ENCODE results near the gene DNAJC11.
"Not testable (repeated sequence)": the region's sequence is repeated elsewhere in the genome, so short reads cannot be mapped to it uniquely, and the experiment has no call there.

The DNAJC11 gene

DNA sequence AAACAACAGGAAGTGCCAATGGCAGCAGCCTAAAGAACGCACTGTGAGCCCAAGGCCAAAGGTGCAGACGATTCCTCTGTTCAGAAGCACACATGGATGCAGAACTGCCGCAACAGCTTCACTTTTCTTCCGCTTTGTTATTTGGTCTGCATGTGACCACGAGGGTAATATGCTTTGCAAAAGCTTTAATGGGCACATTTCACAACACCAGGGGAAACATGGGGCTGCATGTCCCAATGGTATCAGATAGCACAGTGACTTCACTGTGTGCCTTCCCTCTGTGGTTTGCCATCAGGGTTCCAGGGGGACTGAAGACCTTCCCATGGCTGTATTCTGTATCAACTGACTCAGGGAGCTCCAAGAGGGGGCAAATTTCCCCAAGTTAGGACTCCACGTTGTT is 48.6 kb downstream of the DNAJC11 start:
- DNase-seq (ENCODE audit: low read depth in 3 of 3), result no peak

DNA sequence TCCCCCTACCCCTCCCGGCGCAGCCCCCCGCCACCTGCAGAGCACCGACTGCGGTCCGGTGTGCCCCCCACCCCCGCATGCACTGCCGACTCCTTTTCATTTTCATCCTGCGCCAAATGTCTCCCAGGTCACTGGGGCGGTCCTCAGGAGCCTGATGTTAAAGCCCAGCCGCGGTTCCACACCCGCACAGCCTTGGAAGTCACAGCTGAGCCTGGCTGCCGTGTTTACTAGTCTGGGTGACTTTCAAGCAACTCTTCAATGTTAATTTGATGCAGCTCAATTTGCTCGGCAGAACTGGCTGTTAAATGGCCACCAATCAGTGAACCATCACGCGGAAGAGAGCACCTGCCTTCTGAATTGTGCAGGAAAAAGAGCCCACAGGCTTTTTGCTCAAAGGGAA is 49.7 kb downstream of the DNAJC11 start:
- no peak for DNase-seq (ENCODE audit: low read depth in 3 of 3)

DNA sequence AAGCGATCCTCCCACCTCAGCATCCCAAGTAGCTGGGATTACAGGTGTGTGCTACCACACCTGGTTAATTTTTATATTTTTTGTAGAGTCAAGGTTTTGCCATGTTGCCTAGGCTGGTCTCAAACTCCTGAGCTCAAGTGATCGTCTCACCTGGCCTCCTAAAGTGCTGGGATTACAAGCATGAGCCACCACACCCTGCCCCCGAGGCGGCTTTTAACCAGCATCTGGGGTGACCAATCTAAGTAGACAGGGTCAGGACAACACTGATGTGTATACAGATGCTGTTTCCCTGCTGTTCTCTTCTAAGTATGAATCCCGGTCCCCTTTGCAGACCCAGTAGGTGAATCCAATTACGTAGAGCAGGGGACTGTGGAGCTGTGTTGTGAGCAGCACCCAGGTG is 53.1 kb downstream of the DNAJC11 start:
- no peak for DNase-seq (ENCODE audit: low read depth in 3 of 3)

GRCh38 chr1:6646499-6647148 is 55.0 kb downstream of the DNAJC11 start:
- DNase-seq (ENCODE audit: low read depth in 3 of 3), result no peak

DNA sequence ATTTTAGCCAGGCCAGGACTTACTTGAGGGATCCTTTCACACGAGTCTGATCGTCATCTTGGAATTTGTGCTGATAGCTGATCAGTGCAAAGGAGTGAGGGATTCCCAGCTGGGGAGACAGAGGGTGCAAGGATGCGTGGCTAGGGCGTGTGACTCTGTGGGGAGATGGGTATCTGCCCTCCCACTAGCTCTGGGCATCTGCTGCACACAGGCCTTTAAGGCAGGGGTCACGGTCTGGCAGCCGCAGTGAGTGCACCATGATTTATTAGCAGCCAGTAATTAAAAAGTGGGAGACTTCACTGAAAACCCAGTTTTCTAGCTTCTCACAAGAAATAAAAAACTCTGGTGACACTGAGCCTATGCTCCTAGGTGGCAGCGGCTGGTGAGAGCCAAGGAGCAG is 56.6 kb downstream of the DNAJC11 start:
- DNase-seq (ENCODE audit: low read depth in 3 of 3), result no peak

GRCh38 chr1:6640867-6641266 is 60.7 kb downstream of the DNAJC11 start:
- DNase-seq (ENCODE audit: low read depth in 3 of 3), result not testable (repeated sequence)

- no peak for DNase-seq (ENCODE audit: low read depth in 3 of 3)
Measured at GRCh38 chr1:6638226-6638625, 63.4 kb downstream of the DNAJC11 start.

- DNase-seq (ENCODE audit: low read depth in 3 of 3), result no peak
Measured at GRCh38 chr1:6637770-6638169, 63.8 kb downstream of the DNAJC11 start.

- not testable (repeated sequence) for DNase-seq (ENCODE audit: low read depth in 3 of 3)
Measured at GRCh38 chr1:6636778-6637177, 64.8 kb downstream of the DNAJC11 start.

- no peak for DNase-seq (ENCODE audit: low read depth in 3 of 3)
Measured at GRCh38 chr1:6635910-6636760, 65.5 kb downstream of the DNAJC11 start.

DNA sequence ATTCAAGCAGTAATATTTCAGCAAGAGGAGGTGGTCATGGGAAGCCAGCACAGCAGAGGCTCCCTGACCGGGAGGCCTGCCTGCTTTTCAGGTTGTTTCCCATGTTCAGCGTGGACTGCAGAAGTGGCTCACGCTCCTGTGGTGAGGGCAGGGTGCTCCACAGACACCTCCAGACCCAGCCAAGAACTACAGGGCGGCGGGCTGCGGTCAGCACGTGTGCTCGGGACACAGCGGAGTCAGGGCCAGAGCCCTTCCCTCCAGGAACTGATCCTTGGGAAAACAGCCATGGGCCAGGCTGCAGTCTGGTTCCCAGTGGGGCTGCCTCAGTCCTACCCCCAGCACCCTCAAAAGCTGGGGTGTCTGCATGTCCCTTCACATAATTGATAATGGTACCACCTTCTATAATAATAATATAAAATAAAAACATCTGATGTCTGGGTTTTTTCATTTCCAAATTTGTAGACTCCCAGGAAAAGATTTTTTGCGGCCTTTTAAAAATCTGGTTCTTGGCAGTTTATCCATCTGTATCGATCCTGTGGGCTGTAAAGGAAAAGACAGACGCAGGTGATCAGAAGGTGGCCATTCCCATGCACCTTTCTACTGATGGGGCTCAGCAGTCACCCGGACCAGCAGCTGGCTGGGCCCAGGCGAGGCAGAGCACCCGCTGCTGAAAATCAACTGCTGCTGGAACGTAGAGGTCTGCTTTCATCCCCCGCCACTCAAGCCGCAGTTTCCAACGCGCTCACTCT is 66.3 kb downstream of the DNAJC11 start:
- no peak for DNase-seq (ENCODE audit: low read depth in 3 of 3)

GRCh38 chr1:6634371-6635052 is 67.1 kb downstream of the DNAJC11 start:
- peak in 2 of 3 experiments; percentile 15 to 40 for DNase-seq (ENCODE audit: low read depth in 3 of 3)

GRCh38 chr1:6632588-6633514 is 68.8 kb downstream of the DNAJC11 start:
- no peak for DNase-seq (ENCODE audit: low read depth in 3 of 3)

GRCh38 chr1:6631058-6631457 is 70.6 kb downstream of the DNAJC11 start:
- no peak for DNase-seq (ENCODE audit: low read depth in 3 of 3)

- DNase-seq (ENCODE audit: low read depth in 3 of 3), result no peak
Measured at GRCh38 chr1:6630027-6630426, 71.6 kb downstream of the DNAJC11 start.

DNA sequence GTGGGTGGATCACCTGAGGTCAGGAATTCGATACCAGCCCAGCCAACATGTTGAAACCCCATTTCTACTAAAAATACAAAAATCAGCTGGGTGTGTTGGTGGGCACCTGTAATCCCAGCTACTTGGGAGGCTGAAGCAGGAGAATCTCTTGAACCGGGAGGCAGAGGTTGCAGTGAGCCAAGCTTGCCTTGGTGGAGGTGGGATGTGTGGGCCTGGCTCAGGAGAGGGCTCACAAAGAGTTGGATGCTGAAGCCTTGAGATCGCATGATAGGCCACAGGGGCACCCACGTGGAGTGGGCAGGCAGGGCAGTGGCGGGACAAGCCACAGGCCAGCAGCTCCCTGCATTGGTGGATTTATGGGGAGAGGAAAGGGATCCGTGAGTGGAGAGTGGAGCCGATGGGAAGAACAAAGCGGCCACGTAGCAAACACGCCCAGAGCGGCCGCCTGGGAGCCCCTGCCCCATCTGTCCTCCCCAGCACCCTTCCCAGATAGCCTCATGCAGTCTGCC is 72.6 kb downstream of the DNAJC11 start:
- no peak for DNase-seq (ENCODE audit: low read depth in 3 of 3)

DNA sequence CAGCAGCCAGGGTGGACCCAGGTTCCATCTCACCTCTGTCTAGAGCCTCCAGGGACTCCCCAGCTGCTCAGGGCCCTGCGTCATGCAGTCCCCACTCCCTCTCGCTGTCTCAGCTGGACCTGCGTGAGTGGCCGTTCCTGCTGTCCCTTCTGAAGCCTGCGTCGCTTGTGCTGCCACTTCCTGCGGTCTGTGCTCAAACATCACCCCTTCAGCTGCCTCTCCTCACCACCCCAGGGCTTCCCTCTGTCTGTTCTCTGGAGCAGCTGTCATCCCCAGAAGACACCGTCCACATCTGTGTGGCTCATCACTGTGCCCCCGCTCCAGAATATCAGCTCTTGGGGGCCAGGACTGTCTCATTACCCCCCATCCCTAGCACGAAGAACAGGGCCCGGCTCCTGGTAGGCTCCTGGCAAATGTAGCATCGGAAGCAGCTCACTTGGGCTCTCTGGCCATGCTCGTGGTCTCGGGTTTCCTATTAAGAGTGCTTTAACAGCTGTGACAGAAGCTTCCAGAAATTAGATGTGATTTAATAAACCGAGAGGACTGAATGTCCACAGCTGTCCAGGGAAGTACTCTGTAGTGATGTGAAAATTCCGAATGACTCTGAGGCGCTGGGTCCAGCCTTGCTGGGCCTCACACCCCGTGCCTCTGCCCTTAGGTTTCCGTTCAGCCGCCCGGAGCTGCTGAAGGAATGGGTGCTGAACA is 73.6 kb downstream of the DNAJC11 start:
- no peak for DNase-seq (ENCODE audit: low read depth in 3 of 3)

DNA sequence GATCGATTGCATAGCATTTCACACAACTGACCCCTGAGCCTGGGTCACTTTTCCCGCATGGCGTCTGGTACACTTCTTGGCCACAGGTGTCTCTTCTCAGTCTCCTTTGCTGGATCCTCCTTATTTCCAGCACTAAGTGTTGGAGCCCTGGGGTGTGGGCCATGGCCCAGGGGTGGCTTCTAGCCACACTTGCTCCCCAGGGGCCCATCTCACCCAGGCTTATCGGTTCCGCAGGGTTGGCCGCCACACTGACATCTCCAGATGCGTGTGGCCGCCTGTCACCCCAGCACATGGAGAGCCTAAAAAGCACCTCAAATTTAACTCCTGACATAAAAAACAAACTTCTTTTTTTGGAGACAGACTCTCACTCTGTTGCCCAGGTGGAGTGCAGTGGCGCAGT is 74.6 kb downstream of the DNAJC11 start:
- no peak for DNase-seq (ENCODE audit: low read depth in 3 of 3)

- DNase-seq (ENCODE audit: low read depth in 3 of 3), result peak in 1 of 3 experiments; percentile 17
Measured at GRCh38 chr1:6625584-6626149, 75.9 kb downstream of the DNAJC11 start.

All from stimulated activated CD4-positive, alpha-beta T cell treated with anti-CD3 and anti-CD28 coated beads, TNF-alpha, amount 100 ng/mL, for 24 hours (primary cell).